Glomerular endothelial cell (primary cell): ENCODE measurements around the gene CDC6. TPM values are rescaled to one million over a fixed set of nuclear protein-coding genes. Genes with fewer than 3 reads are reported as not detected.

Source experiments
- DNase-seq: peaks from one replicate; pipeline ENCODE4 v3.0.0-alpha.2; 2011; ENCODE audit warnings: low read depth, low spot score; ENCODE audit errors: extremely low read depth
- total RNA-seq: library from RNA; depleted of rRNA; stranded (reverse); fragments of >200 nt; gene quantifications from 2 replicates; pipeline ENCODE4 v1.2.3, GENCODE V29; 2015

CDC6 gene
- total RNA-seq, 1 donor from 2014 or later, result 12.1 TPM

DNA sequence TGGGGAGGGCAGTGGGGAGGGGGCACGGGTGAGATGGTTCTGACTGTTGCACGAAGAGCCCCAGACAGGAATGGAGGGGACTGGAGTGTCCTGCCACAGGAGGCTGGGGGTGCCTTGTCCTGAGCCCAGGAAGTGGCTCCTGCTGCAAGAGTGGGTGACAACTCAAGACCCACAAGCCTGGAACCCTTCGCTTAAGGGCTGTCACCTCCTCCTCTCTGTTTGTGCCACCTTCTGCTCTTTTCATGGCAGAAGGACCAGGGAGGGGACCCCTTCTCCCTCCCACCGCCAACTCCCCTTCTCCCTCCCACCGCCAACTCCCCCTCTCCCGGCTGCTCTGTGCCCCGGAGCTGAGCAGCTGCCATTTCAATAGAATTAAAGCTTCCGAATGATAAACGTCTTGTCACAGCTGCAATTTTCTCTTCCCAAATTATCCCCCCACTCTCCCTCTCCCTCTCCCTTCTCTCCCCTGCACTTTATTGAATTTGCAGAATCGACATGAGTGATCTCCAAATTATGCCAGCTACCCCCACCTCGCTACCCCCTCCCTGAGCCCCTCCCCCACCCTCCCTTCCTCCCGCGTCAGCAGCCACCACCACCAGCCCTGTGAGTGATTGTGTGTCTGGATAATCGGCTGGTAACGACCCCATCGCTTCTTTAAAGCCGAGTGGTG lies 63.1 kb downstream of the CDC6 start:
- no peak for DNase-seq

DNA sequence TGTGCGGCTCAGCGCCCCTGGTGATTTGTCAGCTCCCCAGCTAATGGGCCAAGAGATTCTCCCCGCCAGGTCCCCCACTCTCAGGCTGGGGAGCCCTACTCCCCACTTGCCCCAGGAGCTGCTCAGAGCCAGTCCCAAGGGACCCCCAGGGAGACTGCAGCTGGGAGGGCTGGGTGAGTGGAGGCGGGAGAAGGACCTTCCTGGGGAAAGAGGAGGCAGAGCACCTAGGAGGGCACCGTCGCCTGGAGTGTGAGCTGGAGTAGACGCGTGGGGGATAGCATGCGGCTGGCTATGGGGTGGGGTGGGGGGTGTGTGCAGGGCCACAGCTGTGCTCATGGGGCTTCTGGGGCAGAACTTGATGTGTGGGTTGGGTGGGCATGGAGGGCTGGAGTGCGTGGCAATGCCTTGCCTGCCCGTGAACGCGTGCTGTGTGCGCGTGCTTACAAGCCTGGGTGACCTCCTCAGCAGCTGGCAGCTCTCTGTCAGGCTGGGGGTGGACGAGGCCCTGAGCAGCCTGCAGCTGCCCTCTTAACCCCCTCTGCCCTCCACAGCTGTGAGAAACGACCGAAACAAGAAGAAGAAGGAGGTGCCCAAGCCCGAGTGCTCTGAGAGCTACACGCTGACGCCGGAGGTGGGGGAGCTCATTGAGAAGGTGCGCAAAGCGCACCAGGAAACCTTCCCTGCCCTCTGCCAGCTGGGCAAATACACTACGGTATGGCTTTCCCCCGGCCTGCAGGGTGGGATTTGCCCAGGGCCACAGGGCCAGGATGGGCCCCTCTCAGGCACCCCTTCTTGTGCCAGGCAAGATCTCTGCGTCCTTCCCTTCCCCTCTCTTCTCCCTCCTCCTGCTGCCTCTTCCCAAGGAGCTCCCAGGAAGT lies 63.9 kb downstream of the CDC6 start:
- DNase-seq, result no peak

DNA sequence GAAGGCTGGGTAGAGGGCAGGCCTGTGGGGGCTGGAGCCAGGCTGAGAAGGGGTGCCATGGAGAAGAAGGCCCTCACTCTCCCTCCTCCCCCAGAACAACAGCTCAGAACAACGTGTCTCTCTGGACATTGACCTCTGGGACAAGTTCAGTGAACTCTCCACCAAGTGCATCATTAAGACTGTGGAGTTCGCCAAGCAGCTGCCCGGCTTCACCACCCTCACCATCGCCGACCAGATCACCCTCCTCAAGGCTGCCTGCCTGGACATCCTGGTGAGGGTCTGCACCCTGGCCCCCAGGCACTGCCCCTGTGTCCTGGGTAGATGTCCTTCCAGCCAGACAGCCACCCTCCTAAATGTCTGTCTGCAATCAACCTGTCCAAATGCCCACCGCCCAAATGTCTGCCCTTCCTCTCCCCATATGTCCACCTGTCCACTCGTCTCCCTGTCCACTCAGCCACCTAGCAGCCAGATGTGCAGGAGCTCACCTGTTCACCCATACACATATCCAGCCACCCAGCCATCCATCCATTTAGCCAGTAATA lies 64.6 kb downstream of the CDC6 start:
- DNase-seq, result no peak

DNA sequence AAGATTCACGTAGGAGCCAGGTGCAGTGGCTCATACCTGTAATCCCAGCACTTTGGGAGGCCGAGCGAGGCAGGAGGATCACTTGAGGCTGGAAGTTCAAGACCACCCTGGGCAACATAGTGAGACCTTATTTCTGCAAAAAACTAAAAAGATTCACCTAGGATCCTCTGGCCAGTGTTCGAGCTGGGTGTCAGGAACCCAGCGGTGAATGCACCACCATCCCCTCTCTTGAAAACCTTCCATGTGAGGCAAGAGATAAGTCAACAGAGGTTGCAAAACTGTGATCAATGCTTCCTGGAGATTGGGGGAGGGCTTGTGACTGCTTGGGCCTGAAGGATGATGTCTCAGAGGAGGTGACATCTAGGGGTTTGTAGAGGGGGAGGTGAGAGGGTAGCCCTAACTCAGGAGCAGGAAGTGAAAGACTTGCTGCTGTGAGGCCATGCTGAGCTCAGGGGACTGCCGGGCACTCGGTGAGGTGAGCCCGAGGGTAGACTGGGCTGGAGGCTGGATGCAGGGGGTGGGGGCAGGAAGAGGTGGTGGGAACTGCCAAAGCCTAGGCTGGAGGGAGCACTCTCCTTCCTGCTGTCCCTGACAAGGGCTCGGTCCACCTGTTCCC lies 65.2 kb downstream of the CDC6 start:
- DNase-seq, result no peak

Other genes starting within 250 kb of the CDC6 start
- gene MED24, start 233.5 kb upstream of the CDC6 start, total RNA-seq, result 87.8 and 91.1 TPM in 2 replicates
- 17.5 and 22.8 TPM in 2 replicates for gene THRA, start 224.9 kb upstream of the CDC6 start, total RNA-seq
- gene NR1D1, start 187.3 kb upstream of the CDC6 start, total RNA-seq, result 1.8 and 5.1 TPM in 2 replicates
- gene MSL1, start 165.9 kb upstream of the CDC6 start, total RNA-seq, result 60.5 and 84.1 TPM in 2 replicates
- gene CASC3, start 147.3 kb upstream of the CDC6 start, total RNA-seq, result 36.9 and 46.6 TPM in 2 replicates
- 2.0 and 4.6 TPM in 2 replicates for gene RAPGEFL1, start 110.4 kb upstream of the CDC6 start, total RNA-seq
- 15.9 and 17.3 TPM in 2 replicates for gene WIPF2, start 68.6 kb upstream of the CDC6 start, total RNA-seq
- 51.4 and 60.4 TPM in 2 replicates for gene RARA, start 21.3 kb downstream of the CDC6 start, total RNA-seq
- gene GJD3, start 76.9 kb downstream of the CDC6 start, total RNA-seq, result 1.1 and 3.6 TPM in 2 replicates
- 23.8 and 26.8 TPM in 2 replicates for gene TOP2A, start 130.0 kb downstream of the CDC6 start, total RNA-seq
- gene IGFBP4, start 155.6 kb downstream of the CDC6 start, total RNA-seq, result 207 and 577 TPM in 2 replicates
- gene TNS4, start 213.7 kb downstream of the CDC6 start, total RNA-seq, result not detected in 2 replicates